ENCODE data around the gene PHACTR1. TPM values are rescaled to one million over a fixed set of nuclear protein-coding genes. Genes with fewer than 3 reads are reported as not detected.

Gene PHACTR1
- polyA plus RNA-seq, 2 of the 4 experiments (the other 2 are of a cell fraction) = not detected

DNA sequence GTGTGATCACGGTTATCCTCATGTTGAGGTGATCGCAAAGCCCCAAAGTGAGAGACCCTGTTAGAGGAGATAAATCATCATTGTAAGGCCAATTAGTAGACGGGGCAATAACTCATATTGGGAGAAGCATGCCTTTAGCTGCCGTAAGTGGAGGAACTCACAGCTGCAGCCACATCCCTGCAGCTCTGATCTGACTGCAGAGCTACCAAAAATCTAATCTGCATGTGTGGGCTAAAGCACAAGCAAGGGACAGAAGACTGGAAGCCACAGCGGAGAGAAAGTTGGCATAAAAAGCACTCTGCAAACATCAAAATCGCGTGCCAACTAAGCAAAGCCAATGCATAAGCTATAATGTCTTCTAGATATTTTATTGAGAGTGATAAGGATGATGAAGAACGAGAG lies 532.0 kb downstream of the PHACTR1 start:
- WGBS (ENCODE audit: missing lambda C conversion rate) = 78% methylated on average over 8 of the region's 8 CpGs
- H3K27ac ChIP-seq = no peak overlapping the region
- no peak overlapping the region for H3K4me2 ChIP-seq
- H3K4me1 ChIP-seq = no peaks in the 10 kb centered on the region
- ATAC-seq (no peak), FAIRE-seq (no peak), DNase-seq (ENCODE audit: low read depth in 1 of 2, low spot score in 1 of 2) (no peak)
- POLR2A ChIA-PET = no interaction called here
- CTCF ChIA-PET = interaction anchor here (1.2 kb wide), 1 partner anchor 9 kb away, joined by 3 read pairs; no protein-coding TSS in a partner anchor
- TF ChIP-seq RNF2 (IDR thresholded peaks at IDR 0.05; ENCODE audit: borderline replicate concordance, low read depth) = no peak
- no peak for TF ChIP-seq FOSL2 (IDR thresholded peaks at IDR 0.05)
- TF ChIP-seq FOSL2 (CRISPR knock-in tag; IDR thresholded peaks at IDR 0.05) = no peak
- TF ChIP-seq, protein P1, sequence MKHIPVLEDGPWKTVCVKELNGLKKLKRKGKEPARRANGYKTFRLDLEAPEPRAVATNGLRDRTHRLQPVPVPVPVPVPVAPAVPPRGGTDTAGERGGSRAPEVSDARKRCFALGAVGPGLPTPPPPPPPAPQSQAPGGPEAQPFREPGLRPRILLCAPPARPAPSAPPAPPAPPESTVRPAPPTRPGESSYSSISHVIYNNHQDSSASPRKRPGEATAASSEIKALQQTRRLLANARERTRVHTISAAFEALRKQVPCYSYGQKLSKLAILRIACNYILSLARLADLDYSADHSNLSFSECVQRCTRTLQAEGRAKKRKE (CRISPR knock-in tag; IDR thresholded peaks at IDR 0.05; ENCODE audit: low read depth) = no peak
- TF ChIP-seq, protein P2, sequence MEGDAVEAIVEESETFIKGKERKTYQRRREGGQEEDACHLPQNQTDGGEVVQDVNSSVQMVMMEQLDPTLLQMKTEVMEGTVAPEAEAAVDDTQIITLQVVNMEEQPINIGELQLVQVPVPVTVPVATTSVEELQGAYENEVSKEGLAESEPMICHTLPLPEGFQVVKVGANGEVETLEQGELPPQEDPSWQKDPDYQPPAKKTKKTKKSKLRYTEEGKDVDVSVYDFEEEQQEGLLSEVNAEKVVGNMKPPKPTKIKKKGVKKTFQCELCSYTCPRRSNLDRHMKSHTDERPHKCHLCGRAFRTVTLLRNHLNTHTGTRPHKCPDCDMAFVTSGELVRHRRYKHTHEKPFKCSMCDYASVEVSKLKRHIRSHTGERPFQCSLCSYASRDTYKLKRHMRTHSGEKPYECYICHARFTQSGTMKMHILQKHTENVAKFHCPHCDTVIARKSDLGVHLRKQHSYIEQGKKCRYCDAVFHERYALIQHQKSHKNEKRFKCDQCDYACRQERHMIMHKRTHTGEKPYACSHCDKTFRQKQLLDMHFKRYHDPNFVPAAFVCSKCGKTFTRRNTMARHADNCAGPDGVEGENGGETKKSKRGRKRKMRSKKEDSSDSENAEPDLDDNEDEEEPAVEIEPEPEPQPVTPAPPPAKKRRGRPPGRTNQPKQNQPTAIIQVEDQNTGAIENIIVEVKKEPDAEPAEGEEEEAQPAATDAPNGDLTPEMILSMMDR (IDR thresholded peaks at IDR 0.05) = no peak
- no peak for TF ChIP-seq CEBPB (IDR thresholded peaks at IDR 0.05)
- no peak for TF ChIP-seq RCOR1 (IDR thresholded peaks at IDR 0.05; ENCODE audit: low read depth, low read length)
- TF ChIP-seq ZFP36 (IDR thresholded peaks at IDR 0.05; ENCODE audit: borderline replicate concordance, partially characterized antibody) = no peak
- no peaks in the 10 kb centered on the region for H3K9me3 ChIP-seq
- no peak overlapping the region for H3K4me3 ChIP-seq

DNA sequence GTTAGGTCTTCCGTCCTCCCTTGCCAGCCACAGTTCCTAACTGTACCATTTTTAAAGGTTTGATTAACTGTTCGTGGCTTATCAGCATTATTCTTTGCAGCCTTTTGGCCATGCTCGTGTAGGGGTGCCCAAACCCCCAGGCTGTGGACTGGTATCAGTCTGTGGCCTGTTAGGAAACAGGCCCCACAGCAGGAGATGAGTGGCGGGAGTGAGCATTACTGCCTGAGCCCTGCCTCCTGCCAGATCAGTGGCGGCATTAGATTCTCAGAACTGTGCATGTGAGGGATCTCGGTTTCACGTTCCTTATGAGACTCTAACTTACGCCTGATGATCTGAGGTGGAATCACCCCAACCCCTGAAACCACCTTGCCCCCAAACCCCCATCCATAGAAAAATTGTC lies 532.4 kb downstream of the PHACTR1 start:
- no peak for DNase-seq (ENCODE audit: low read depth in 1 of 2, low spot score in 1 of 2)
- H3K27ac ChIP-seq = no peak overlapping the region
- ATAC-seq = no peak
- no peak overlapping the region for H3K4me2 ChIP-seq
- no peaks in the 10 kb centered on the region for H3K4me1 ChIP-seq
- ChIA-PET CTCF (no interaction called here), POLR2A (no interaction called here)
- H3K4me3 ChIP-seq = no peak overlapping the region
- TF ChIP-seq BHLHE40 (IDR thresholded peaks at IDR 0.05; ENCODE audit: low read depth, low read length) = no peak
- no peak for TF ChIP-seq FOSB (CRISPR knock-in tag; IDR thresholded peaks at IDR 0.05)
- TF ChIP-seq CBX8 (IDR thresholded peaks at IDR 0.05) = no peak
- TF ChIP-seq USF2 (IDR thresholded peaks at IDR 0.05) = no peak
- TF ChIP-seq NR3C1 (IDR thresholded peaks at IDR 0.05) = no peak
- TF ChIP-seq CEBPB (IDR thresholded peaks at IDR 0.05) = no peak
- TF ChIP-seq HEYL (CRISPR knock-in tag; IDR thresholded peaks at IDR 0.05) = no peak
- no peak for TF ChIP-seq RNF2 (IDR thresholded peaks at IDR 0.05; ENCODE audit: borderline replicate concordance, low read depth)
- TF ChIP-seq, protein P3, sequence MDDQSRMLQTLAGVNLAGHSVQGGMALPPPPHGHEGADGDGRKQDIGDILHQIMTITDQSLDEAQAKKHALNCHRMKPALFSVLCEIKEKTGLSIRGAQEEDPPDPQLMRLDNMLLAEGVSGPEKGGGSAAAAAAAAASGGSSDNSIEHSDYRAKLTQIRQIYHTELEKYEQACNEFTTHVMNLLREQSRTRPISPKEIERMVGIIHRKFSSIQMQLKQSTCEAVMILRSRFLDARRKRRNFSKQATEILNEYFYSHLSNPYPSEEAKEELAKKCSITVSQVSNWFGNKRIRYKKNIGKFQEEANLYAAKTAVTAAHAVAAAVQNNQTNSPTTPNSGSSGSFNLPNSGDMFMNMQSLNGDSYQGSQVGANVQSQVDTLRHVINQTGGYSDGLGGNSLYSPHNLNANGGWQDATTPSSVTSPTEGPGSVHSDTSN (IDR thresholded peaks at IDR 0.05) = no peak
- no peak for TF ChIP-seq MAZ (IDR thresholded peaks at IDR 0.05; ENCODE audit: borderline replicate concordance, low read depth, low read length)
- no peak for TF ChIP-seq RAD21 (conservative IDR thresholded peaks at IDR 0.05 in 1 of 2, IDR thresholded peaks at IDR 0.05 in 1 of 2)
- TF ChIP-seq, protein P2 (IDR thresholded peaks at IDR 0.05) = no peak
- no peak for TF ChIP-seq NPAS2 (CRISPR knock-in tag; IDR thresholded peaks at IDR 0.05; ENCODE audit: borderline replicate concordance)
- TF ChIP-seq PHF8 (IDR thresholded peaks at IDR 0.05; ENCODE audit: borderline replicate concordance, low read depth) = no peak
- no peak for TF ChIP-seq MAFK (IDR thresholded peaks at IDR 0.05; ENCODE audit: partially characterized antibody)
- no peak for TF ChIP-seq ZSCAN20 (CRISPR knock-in tag; IDR thresholded peaks at IDR 0.05)
- TF ChIP-seq EHF (CRISPR knock-in tag; IDR thresholded peaks at IDR 0.05) = no peak
- TF ChIP-seq RCOR1 (IDR thresholded peaks at IDR 0.05; ENCODE audit: low read depth, low read length) = no peak
- TF ChIP-seq ESRRA (IDR thresholded peaks at IDR 0.05; ENCODE audit: borderline replicate concordance, low read length) = no peak
- no peak for TF ChIP-seq JUN (IDR thresholded peaks at IDR 0.05)
- no peaks in the 10 kb centered on the region for H3K9me3 ChIP-seq
- WGBS (ENCODE audit: missing lambda C conversion rate) = 88% methylated on average over 8 of the region's 8 CpGs
- no peak for FAIRE-seq

Data from A549 (cell line).